Activated naive CD4-positive, alpha-beta T cell treated with anti-CD3 and anti-CD28 coated beads, Interleukin-2, amount 50 U/mL, for 24 hours (primary cell): ENCODE measurements around the gene IER3.
A peak's percentile ranks its signal among the peaks of the same experiment; 100 is the strongest.
"Not testable (repeated sequence)": the region's sequence is repeated elsewhere in the genome, so short reads cannot be mapped to it uniquely, and the experiment has no call there.

Experiments
- H3K27ac Mint-ChIP-seq: one replicate; pipeline ENCODE4 v1.8.0; 2021; ENCODE audit warnings: mild to moderate bottlenecking, mixed read lengths
- H3K27me3 Mint-ChIP-seq: one replicate; pipeline ENCODE4 v1.8.0; 2021; ENCODE audit warnings: mixed read lengths
- H3K36me3 Mint-ChIP-seq: one replicate; pipeline ENCODE4 v1.8.0; 2021; ENCODE audit warnings: mixed read lengths
- H3K4me1 Mint-ChIP-seq: one replicate; pipeline ENCODE4 v1.8.0; 2021; ENCODE audit warnings: mixed read lengths
- H3K4me3 Mint-ChIP-seq: one replicate; pipeline ENCODE4 v1.8.0; 2021; ENCODE audit warnings: mild to moderate bottlenecking, mixed read lengths
- H3K9me3 Mint-ChIP-seq: one replicate; pipeline ENCODE4 v1.8.0; 2021; ENCODE audit warnings: mixed read lengths

Gene IER3

DNA sequence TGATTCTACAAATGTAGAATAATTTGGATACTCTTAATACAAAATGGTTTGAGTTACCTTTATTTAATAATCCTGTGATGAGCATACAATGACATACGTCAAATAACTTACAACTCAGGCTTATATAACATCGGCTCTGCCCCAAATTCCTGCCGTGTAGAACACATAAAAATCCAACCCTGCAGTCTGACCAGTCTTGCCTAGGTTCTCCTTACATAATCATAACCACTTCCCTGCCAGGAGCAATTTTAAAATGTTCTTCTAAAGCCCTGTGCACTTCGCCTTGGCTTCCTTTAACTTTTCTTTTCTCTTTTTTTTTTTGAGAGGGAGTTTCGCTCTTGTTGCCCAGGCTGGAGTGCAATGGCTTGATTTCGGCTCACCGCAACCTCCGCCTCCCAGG is 16.2 kb upstream of the IER3 start:
- Mint-ChIP-seq H3K4me1 (peaks cover 30% of the 10 kb centered on the region), H3K36me3 (no peaks in the 10 kb centered on the region), H3K27me3 (no peaks in the 10 kb centered on the region), H3K4me3 (no peak overlapping the region), H3K9me3 (no peaks in the 10 kb centered on the region), H3K27ac (peak overlapping the region; percentile 14)

DNA sequence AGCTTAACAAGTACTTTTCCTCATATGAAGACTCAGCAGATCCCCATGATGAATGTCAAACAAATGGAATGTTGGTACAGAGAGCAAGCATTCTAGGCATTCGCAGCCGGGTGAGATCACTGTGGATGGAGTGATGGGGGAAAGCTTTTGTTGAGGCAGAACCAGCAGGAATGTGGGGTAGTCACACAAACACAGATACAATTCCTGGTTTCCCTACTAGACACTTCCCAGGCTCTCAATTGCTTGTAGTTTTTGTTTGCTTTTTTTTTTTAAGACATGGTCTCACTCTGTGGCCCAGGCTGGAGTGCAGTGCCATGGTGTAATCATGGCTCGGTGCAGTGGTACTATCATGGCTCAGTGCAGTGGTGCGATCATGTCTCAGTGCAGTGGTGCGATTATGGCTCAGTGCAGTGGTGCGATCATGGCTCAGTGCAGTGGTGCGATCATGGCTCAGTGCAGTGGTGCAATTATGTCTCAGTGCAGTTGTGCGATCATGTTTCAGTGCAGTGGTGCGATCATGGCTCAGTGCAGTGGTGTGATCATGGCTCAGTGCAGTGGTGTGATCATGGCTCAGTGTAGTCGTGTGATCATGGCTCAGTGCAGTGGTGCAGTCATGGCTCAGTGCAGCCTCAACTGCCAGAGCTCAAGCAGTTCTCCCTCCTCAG is 15.4 kb upstream of the IER3 start:
- H3K27ac Mint-ChIP-seq: no peak overlapping the region
- H3K4me1 Mint-ChIP-seq: peaks cover 31% of the 10 kb centered on the region
- H3K36me3 Mint-ChIP-seq: no peaks in the 10 kb centered on the region
- no peaks in the 10 kb centered on the region for H3K27me3 Mint-ChIP-seq
- no peaks in the 10 kb centered on the region for H3K9me3 Mint-ChIP-seq
- no peak overlapping the region for H3K4me3 Mint-ChIP-seq

DNA sequence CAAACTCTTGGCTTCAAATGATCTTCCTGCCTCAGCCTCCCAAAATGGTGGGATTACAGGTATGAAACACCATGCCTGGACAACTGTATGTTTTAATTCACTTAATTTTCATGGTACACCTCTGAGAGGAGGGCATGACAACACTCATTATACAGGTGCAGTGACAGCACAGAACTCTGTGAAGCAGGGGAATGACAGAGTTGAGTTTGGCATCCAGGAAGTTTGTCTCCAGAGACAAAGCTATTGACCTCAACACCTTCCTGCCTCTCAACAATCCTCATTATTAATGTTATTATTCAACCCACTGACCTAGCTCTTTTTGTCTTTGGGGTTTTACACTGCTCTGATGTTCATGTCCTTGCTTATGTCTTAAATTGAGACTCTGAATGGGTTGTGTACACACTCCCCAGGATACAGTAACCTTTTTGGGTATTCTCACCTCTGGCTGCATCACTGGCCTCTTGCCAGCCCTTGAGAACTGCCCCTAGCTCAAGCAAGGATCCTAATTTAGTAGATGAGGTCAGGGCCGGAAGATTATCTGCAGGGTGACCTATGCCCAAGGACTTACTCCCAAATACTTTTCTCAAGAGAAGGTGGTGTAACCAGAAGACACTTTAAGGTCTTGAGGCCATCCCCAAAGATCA is 13.0 kb upstream of the IER3 start:
- Mint-ChIP-seq H3K4me3 (no peak overlapping the region), H3K27me3 (no peaks in the 10 kb centered on the region), H3K4me1 (peaks cover 16% of the 10 kb centered on the region), H3K9me3 (no peaks in the 10 kb centered on the region), H3K36me3 (no peaks in the 10 kb centered on the region), H3K27ac (no peak overlapping the region)

DNA sequence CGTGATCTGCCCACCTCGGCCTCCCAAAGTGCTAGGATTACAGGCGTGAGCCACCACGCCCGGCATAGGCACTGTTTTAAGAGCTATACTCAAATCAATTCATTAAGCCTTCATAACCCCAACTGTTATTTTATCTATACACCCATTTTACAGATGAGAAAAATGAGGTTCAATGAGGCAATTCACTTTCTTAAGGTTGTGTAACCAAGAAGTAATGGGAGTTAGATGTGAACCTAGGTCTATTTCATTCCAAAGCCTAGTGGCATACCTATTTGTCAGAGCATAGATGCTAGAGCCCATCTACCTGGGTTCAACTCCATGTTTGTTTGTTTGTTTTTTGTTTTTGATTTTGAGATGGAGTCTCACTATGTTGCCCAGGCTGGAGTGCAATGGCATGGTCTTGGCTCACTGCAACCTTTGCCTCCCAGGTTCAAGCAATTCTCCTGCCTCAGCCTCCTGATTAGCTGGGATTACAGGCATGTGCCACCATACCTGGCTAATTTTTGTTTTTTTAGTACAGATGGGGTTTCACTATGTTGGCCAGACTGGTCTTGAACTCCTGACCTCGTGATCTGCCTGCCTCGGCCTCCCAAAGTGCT is 12.2 kb upstream of the IER3 start:
- H3K9me3 Mint-ChIP-seq, H3K36me3 Mint-ChIP-seq, H3K27me3 Mint-ChIP-seq, H3K4me3 Mint-ChIP-seq, H3K27ac Mint-ChIP-seq: not testable (repeated sequence)
- peaks cover 12% of the 10 kb centered on the region for H3K4me1 Mint-ChIP-seq

DNA sequence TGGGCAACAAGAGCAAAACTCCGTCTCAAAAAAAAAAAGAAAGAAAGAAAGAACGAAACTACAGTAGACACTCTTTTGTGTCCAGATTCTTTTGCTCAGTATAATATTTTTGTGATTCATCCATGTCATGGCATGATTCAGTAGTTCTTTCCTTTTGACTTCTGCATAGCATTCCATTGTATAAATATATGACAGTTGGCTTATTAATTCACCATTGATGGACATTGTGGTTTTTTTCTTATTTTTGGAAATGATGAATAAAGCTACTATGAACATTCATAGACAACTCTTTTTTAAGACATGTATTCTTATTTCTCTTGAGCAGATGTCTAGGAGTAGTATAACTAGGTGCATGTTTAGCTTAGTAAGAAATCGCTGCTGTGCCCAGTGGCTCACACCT is 10.3 kb upstream of the IER3 start:
- Mint-ChIP-seq H3K9me3 (no peaks in the 10 kb centered on the region), H3K27me3 (no peaks in the 10 kb centered on the region), H3K4me1 (peaks cover 14% of the 10 kb centered on the region), H3K36me3 (no peaks in the 10 kb centered on the region), H3K27ac (no peak overlapping the region), H3K4me3 (no peak overlapping the region)

DNA sequence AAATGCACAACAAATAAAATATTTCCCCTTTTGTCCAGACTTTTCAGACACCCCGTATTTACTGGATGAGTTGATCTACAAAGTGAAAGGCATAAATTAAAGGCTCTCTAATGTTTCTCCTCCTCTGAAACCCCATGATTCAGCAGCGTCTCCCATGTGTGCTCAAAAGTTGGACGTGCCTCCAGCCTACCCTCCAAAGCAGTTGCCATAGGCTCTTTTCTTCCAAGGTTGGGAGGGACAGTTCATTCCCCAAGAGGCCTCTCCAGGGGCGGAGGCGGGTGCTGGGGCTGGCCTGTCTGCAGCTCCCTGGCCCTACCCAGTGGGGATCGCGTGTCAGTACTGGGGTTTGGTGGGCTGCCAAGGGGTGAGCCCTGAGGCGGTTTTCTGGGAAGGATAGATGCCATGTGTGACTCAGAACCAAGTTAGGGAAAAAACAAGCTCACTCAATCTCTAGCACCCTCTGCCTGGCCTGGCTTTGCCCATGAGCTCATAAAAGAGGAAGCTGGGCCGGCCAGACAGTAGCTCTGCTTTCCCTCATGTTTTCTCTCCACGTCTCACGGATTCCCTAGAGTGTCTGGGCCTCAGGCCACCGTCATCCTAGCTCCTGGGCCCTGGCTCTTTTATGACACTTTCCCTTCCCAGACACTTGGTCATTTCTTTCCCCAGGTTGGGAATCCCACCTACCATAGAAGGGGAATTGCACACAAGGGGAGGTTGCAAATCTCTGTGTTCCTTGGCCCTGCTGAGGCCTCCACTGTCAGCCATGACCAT is 8.0 kb upstream of the IER3 start:
- Mint-ChIP-seq H3K4me3 (no peak overlapping the region), H3K27ac (no peak overlapping the region), H3K4me1 (peaks cover 30% of the 10 kb centered on the region), H3K27me3 (no peaks in the 10 kb centered on the region), H3K36me3 (no peaks in the 10 kb centered on the region), H3K9me3 (no peaks in the 10 kb centered on the region)

DNA sequence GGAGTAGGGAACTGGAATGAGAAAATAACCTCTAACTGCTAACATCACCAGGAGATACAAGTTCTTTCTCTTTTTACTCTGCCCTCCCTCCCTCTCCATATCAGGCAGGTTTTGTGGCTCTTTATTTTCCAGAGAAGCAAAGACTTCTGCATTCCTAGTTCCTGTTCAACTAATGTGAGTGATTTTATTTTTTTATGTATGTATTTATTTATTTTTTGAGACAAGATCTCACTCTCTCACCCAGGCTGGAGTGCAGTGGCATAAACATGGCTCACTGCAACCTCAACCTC is 6.0 kb upstream of the IER3 start:
- H3K27ac Mint-ChIP-seq: peak overlapping the region; percentile 78
- no peaks in the 10 kb centered on the region for H3K9me3 Mint-ChIP-seq
- H3K4me1 Mint-ChIP-seq: peaks cover 39% of the 10 kb centered on the region
- no peaks in the 10 kb centered on the region for H3K27me3 Mint-ChIP-seq
- no peak overlapping the region for H3K4me3 Mint-ChIP-seq
- H3K36me3 Mint-ChIP-seq: no peaks in the 10 kb centered on the region

DNA sequence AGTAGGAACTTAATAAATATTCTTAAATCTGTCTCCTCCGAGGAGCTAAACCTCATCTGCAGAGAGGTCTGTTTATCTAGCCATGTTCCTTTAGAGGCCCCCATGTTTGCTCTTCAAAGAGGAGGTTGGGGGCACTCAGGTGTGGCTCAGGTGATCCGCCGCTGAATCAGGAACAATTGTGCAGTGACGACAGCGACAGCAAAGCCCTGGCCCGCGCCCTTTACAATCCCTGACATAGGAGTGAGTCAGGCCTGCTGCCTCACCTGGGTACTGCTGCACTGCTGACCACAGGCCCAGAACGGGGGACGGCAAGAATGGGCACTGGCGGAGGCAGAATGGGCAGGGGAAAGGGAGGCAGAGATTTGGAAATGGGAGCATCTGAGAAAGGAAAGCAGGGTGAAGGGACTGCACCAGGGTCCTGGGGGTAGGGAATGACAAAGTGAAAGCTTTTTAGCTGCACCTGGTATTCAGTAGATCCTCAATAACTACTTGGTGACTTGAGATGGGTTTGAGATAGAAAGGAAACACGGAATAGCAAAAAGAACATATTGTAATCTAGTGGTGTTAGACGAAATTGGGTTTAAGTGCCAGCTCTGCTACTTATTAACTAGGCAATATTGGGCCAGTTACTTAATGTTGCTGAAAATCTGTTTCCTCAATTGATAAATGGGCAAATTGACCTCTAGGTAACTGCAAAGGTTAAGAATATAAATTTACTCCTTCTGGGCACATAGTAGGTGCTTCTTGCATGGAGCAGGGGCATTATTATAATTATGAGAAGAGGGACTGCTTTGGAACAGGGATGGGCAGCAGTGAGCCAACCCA is 5.4 kb upstream of the IER3 start:
- Mint-ChIP-seq H3K4me1 (peaks cover 44% of the 10 kb centered on the region), H3K4me3 (no peak overlapping the region), H3K9me3 (no peaks in the 10 kb centered on the region), H3K36me3 (no peaks in the 10 kb centered on the region), H3K27me3 (no peaks in the 10 kb centered on the region), H3K27ac (peak overlapping the region; percentile 78)

DNA sequence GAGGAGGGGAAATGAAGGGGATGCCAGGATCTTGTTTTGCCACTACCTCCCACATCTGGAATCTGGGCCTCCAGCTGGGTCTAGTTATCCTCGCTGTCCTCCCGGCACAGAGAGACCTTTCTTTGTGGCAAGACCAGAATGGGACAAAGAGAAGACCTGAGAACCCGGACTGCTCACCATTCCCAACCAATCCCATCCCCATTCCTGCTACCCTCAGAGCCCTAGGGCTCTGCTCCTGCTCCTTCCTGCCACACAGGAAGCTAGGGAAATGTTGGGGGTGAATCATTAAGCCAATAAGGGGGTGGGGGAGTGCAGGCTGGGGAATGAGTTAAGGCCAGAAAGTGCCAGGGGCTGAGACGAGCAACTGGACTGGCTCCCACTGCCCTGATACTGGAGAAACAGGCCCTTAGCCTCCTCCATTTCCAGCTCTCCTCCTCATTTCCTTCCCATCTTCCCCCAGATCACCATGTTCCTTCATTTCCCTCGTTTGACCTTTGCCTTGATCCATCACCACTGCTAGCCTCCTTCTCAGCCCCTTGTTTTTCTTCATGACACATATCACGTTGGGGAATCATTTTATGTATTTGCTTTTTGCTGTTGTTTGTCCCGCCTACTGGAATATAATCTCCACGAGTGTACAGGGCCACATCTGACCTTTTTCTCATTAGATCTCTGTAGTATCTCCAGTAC is 4.6 kb upstream of the IER3 start:
- Mint-ChIP-seq H3K4me3 (no peak overlapping the region), H3K9me3 (no peaks in the 10 kb centered on the region), H3K27me3 (no peaks in the 10 kb centered on the region), H3K27ac (peak overlapping the region; percentile 9), H3K36me3 (peaks cover under 1% of the 10 kb centered on the region), H3K4me1 (peaks cover 45% of the 10 kb centered on the region)

DNA sequence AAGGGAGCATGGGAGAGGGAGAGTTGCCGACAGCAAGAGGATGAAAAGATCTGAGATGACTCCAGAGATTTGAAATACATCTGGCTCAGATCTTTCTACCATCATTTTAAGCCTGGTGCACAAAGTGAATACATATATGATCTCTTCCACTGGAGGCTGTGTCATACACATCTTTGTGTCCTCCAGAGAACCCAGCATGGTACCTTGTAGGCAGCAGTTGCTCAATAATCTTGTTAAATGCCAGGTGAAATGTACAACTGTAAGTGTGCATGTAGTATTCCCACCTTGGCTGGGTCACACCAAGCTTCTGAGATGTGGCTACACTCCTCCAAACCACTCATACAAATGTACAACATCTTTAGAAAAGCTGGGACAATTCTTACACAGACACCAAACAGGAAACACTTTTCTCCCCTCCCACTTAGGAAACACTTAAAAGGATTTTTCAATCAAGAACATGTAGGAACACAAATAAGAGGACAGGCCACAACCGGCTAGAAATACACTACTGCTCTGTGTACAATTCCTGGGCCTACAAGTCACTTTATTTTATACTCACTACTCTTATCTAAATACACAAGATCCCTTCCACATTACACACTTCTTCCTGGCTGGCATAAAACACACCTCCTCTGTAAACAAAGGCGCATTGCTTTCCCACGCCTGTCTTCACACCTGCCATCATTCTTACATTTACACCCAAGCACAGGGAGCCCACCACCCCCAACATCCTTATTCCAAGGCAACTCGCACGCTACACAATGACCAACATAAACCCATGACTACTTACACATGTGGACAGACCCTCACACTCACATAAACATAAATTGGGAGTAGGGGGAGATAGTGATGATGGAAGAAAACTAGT is 3.8 kb upstream of the IER3 start:
- peaks cover 9% of the 10 kb centered on the region for H3K36me3 Mint-ChIP-seq
- no peaks in the 10 kb centered on the region for H3K27me3 Mint-ChIP-seq
- no peaks in the 10 kb centered on the region for H3K9me3 Mint-ChIP-seq
- peak overlapping the region; percentile 5 for H3K4me3 Mint-ChIP-seq
- H3K4me1 Mint-ChIP-seq: peaks cover 45% of the 10 kb centered on the region
- H3K27ac Mint-ChIP-seq: peak overlapping the region; percentile 63

DNA sequence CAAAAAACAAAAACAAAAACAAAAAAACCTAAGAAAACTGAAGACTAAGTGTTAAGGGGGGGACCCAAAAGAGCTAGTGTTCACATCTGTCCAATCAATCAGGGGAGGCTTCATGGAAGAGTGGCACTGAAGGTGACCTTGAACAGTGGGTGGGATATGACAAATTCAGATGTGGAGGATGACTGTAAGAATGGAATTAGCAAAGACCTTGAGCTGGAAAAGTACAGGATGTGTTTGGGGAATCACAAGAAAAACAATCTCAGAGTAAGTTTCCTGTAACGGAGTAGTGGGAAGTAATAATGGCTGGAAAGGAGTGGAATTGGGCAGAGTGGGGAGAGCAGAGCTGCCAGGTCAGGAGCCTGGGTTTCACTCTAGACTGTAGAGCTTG is 2.9 kb upstream of the IER3 start:
- Mint-ChIP-seq H3K9me3 (no peaks in the 10 kb centered on the region), H3K36me3 (peaks cover 10% of the 10 kb centered on the region), H3K27ac (peak overlapping the region; percentile 82)

DNA sequence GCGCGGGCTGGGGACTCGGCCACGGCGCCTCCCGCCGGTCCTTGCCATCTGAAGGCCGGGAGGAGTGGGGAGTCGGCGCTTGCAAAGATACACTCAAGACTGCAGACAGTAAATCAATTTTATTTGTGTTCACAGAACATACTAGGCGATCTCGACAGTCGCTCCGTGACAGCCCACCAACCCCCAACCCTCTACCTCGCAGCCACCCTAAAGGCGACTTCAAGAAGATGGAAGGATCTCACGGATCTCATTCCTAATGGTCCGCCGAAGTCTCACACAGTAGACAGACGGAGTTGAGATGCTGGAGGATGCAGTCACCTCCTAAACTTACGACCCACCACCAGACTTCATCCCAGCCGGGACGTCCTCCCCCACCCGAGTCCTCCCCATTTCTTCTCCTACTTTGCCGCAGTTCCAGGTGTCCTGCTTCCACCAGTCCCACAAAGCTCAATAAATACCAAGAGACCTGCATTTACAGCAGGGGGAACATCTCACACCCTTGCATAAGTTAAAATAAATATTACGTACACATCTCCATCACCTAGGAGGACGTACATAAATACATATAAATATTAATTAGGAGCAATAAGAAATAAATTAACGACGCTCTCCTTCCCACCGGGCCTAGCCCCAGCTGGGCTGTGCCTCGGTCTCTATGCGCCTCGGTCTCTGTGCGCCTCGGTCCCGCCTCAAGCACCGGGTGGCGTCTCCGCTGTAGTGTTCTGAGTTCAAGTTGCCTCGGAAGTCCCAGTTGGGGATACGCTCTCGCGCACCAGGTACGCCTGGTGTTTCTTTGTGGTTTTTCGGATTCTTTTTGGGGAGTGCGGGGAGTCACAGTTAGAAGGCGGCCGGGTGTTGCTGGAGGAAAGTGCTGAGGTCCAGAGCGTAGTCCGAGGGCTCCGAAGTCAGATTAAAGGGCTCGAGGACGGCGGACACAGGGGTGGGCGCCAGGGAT is 971 bp downstream of the IER3 start:
- Mint-ChIP-seq H3K4me3 (peak overlapping the region; percentile 97), H3K27ac (peak overlapping the region; percentile 96), H3K9me3 (no peaks in the 10 kb centered on the region), H3K36me3 (peaks cover 22% of the 10 kb centered on the region), H3K4me1 (peaks cover 71% of the 10 kb centered on the region), H3K27me3 (no peaks in the 10 kb centered on the region)

More for the DNA sequence above, 2.9 kb upstream of the IER3 start:
- peaks cover 45% of the 10 kb centered on the region for H3K4me1 Mint-ChIP-seq
- H3K4me3 Mint-ChIP-seq: no peak overlapping the region
- no peaks in the 10 kb centered on the region for H3K27me3 Mint-ChIP-seq

DNA sequence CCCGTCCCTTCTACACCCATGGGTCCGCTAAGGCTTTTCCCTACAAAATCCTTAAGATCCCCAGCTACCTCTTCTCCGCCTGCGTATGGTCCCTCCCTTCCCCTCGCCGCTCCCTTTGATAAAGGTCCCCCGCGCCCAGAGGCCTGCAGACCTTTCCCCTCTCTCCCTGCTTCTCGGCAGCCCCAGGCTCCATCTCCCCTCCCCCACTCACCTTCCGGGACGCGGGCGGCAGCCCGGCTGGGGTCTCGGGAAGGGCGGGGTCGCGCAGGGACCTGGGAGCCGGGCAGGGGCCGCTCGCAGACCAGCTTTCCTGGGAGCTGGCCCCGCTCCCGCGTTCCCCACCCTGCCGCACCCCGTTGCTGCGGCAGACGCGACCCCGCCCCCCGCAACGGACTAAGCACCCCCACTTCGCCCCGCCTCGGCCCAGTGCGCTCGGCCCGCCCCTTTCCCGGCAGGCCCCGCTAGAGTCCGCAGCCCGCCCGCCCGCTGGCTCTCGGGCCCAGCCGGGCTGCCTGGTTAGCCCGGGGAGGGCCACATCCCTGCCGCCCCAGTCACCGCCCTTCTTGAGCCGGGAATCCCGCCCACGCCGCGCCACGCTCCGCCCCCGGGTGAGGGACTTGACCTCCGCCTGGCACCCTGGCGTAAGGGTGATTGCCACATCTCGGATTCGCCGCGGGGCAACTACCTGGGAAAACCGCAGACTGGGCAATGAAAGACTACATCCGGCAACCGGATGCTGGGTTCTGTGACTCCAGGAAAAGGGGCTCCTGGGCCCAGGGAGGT is 1.8 kb downstream of the IER3 start, which contains the start of gene FLOT1:
TSS of gene FLOT1 (minus strand) at position 372 of the 783 bp plus-strand sequence. CDS start 498 bp downstream, outside the sequence.
- H3K9me3 Mint-ChIP-seq: no peaks in the 10 kb centered on the region
- peaks cover 23% of the 10 kb centered on the region for H3K36me3 Mint-ChIP-seq
- peak within 1 kb of the TSS; percentile 96 for H3K27ac Mint-ChIP-seq
- H3K4me3 Mint-ChIP-seq: peak within 1 kb of the TSS; percentile 97
- no peaks in the 10 kb centered on the region for H3K27me3 Mint-ChIP-seq
- H3K4me1 Mint-ChIP-seq: peaks cover 71% of the 10 kb centered on the region
